ENCODE results near the gene PKD2L2. TPM values are rescaled to one million over a fixed set of nuclear protein-coding genes. Genes with fewer than 3 reads are reported as not detected.
"Not testable (repeated sequence)": the region's sequence is repeated elsewhere in the genome, so short reads cannot be mapped to it uniquely, and the experiment has no call there.

Gene PKD2L2
- total RNA-seq, 4 donors from 2014 or later = not detected

DNA sequence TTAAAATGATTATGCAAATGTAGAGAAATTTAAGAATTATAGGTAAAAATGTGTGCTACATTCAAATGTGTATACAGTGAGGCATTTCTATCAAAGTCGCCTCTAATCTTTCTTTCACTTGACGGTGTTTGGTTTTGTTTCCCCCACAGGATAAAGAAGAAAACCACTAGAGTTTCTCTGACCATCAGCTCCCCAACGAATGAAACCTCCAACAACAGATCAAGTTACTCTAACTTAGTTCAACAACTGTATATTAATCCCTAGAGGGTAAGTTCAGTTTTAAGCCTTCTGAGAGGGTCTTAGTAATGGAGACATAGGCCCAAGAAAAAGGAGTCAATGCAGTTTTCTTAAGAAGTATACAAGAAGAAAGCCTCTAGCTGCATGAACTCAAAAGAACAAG is 33.1 kb upstream of the PKD2L2 start:
- H3K4me1 ChIP-seq = no peaks in the 10 kb centered on the region
- H3K27ac ChIP-seq = no peak overlapping the region
- 71 to 78% methylated on average over 3 of the region's 3 CpGs for WGBS, 2 donors
- no peaks in the 10 kb centered on the region for H3K27me3 ChIP-seq
- DNase-seq = no peak
- TF ChIP-seq, protein P1, sequence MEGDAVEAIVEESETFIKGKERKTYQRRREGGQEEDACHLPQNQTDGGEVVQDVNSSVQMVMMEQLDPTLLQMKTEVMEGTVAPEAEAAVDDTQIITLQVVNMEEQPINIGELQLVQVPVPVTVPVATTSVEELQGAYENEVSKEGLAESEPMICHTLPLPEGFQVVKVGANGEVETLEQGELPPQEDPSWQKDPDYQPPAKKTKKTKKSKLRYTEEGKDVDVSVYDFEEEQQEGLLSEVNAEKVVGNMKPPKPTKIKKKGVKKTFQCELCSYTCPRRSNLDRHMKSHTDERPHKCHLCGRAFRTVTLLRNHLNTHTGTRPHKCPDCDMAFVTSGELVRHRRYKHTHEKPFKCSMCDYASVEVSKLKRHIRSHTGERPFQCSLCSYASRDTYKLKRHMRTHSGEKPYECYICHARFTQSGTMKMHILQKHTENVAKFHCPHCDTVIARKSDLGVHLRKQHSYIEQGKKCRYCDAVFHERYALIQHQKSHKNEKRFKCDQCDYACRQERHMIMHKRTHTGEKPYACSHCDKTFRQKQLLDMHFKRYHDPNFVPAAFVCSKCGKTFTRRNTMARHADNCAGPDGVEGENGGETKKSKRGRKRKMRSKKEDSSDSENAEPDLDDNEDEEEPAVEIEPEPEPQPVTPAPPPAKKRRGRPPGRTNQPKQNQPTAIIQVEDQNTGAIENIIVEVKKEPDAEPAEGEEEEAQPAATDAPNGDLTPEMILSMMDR (IDR thresholded peaks at IDR 0.05) = no peak
- no peak for TF ChIP-seq POLR2A (IDR thresholded peaks at IDR 0.05)
- no peaks in the 10 kb centered on the region for H3K36me3 ChIP-seq
- H3K9me3 ChIP-seq = no peaks in the 10 kb centered on the region
- intact Hi-C loops (cut with DNase I) = no loop called here
- H3K4me3 ChIP-seq (replicated peaks in 1 of 3) = no peak overlapping the region

DNA sequence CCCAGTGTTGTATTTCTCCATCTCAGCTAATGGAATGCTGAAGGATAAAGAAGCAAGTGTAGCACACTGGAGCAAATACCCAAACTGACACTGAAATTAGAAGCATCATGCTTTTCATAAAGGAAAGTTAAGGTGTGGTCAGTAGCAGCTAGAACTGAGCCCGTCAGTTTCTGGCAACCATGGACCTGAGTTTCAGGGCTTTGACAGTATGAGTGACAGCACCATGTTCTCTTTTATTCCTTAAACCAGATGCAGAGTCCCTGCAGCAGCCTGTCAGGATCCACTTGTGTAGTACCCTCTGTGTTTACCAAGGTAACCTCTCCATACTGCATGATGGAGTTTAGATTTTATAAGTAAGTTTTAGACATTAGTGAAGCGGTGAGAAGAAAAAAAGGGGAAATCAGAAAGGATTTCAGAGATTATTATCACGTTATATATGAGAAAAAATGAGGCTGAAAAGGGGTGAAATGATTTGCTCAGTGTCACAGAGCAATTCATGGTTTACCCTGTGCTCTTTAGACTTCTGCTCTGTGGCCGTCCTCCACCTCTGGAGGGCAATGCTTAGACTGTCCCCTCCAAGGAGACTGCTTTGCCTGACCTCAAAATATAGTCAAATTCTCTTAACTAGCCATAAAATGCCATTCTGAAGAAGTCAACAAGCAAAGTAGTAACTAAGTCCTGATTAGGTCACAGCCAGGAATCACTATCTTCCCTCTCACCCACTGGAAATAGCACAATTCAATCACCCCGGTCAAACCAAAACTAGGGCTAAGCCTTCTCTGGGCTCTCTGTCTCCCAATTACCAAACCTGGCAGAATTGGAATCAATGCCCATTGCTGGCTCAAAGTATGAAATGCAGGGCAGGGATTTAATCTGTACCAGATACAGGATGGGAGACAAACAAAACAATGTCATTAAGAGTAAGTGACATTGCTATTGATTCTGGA is 32.1 kb upstream of the PKD2L2 start:
- DNase-seq = no peak
- H3K36me3 ChIP-seq = no peaks in the 10 kb centered on the region
- no peaks in the 10 kb centered on the region for H3K27me3 ChIP-seq
- intact Hi-C loops (cut with DNase I) = no loop called here
- H3K9me3 ChIP-seq = no peaks in the 10 kb centered on the region
- no peak overlapping the region for H3K27ac ChIP-seq
- 90 to 92% methylated on average over 5 of the region's 5 CpGs for WGBS, 2 donors
- TF ChIP-seq, protein P1 (IDR thresholded peaks at IDR 0.05) = no peak
- no peak for TF ChIP-seq POLR2A (IDR thresholded peaks at IDR 0.05)
- no peaks in the 10 kb centered on the region for H3K4me1 ChIP-seq
- no peak overlapping the region for H3K4me3 ChIP-seq (replicated peaks in 1 of 3)

DNA sequence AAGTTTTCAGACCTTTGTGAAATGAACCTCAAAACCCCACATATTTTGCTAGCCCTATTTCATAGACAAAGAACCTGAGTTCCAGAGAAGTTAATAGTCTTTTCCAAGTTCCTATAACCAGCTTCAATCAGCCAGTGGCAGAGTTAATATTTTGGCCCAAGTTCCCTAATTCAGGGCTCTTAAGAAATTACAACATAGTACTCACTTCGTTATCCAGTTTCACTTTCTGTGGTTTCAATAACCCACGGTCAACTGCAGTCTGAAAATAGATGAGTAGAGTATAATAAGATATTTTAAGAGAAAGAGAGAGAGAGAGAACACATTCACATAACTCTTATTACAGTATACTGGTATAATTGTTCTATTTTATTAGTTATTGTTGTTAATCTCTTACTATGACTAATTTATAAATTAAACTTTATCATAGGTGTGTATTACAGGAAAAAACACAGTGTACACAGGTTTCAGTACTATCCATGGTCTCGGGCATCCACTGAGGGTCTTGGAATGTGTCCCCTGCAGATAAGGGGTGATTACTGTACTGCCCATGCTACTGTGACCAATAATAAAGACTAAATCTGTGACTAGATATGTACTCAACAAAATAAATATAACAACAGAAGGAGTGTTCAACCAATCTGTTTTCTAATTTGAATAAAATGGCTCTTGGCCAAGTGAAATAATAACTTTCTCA is 30.9 kb upstream of the PKD2L2 start:
- peak overlapping the region in 1 of 3 donors; percentile 11 for H3K27ac ChIP-seq

DNA sequence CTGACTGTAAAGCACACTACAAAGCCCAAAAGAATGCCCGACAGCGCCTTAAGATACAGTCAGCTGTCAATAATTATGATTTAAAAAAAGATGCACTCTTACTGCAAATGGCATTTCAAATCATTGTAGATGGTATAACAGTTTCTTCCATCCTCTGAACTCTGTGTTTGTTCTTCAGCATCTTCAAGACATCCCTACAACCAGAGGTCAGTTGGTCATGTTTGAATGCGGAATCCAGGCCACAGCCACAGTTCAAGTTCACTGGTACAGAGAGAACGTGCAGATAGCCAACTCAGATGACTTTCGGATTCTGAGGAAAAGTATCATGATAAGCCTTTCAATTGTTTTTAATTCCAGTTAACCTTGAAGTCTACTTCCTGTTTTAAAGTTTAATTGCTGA is 30.3 kb upstream of the PKD2L2 start:
- 85 to 86% methylated on average over 5 of the region's 5 CpGs for WGBS, 2 donors
- DNase-seq = no peak
- Histone ChIP-seq H3K9me3 (no peaks in the 10 kb centered on the region), H3K4me1 (no peaks in the 10 kb centered on the region), H3K27ac (no peak overlapping the region), H3K36me3 (no peaks in the 10 kb centered on the region), H3K4me3 (replicated peaks in 1 of 3) (no peak overlapping the region), H3K27me3 (no peaks in the 10 kb centered on the region)
- intact Hi-C loops (cut with DNase I) = no loop called here
- TF ChIP-seq, protein P1 (IDR thresholded peaks at IDR 0.05) = no peak
- TF ChIP-seq POLR2A (IDR thresholded peaks at IDR 0.05) = no peak

More for the DNA sequence above, 30.9 kb upstream of the PKD2L2 start:
- Histone ChIP-seq H3K4me3 (replicated peaks in 1 of 3) (no peak overlapping the region), H3K27me3 (no peaks in the 10 kb centered on the region), H3K36me3 (no peaks in the 10 kb centered on the region), H3K9me3 (no peaks in the 10 kb centered on the region), H3K4me1 (no peaks in the 10 kb centered on the region)
- TF ChIP-seq, protein P1 (IDR thresholded peaks at IDR 0.05) = no peak
- no peak for TF ChIP-seq POLR2A (IDR thresholded peaks at IDR 0.05)
- no peak for DNase-seq
- intact Hi-C loops (cut with DNase I) = no loop called here
- 28 to 30% methylated on average over 3 of the region's 3 CpGs for WGBS, 2 donors

DNA sequence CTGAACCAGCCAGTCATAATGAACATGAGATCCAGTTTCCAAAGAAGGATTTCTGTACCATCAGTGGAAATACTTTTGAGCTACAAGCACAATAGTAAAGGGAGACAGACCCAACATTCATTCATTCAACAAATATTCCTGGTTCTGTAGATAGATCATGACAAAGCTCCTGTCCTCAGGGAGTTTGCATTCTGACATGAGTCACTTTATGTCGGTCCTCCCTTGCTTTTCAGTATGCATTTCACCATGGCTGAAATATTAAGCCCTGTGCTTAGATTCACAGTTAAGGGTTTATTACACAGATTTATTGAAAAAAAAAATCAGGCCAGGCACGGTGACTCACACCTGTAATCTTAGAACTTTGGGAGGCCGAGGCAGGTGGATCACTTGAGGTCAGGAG is 27.0 kb upstream of the PKD2L2 start:
- Histone ChIP-seq H3K4me3 (replicated peaks in 1 of 3) (no peak overlapping the region), H3K4me1 (no peaks in the 10 kb centered on the region), H3K27me3 (no peaks in the 10 kb centered on the region), H3K27ac (no peak overlapping the region), H3K9me3 (no peaks in the 10 kb centered on the region), H3K36me3 (no peaks in the 10 kb centered on the region)
- no peak for DNase-seq
- no peak for TF ChIP-seq POLR2A (IDR thresholded peaks at IDR 0.05)
- TF ChIP-seq, protein P1 (IDR thresholded peaks at IDR 0.05) = no peak
- intact Hi-C loops (cut with DNase I) = no loop called here
- 94 to 95% methylated on average over 3 of the region's 3 CpGs for WGBS, 2 donors

DNA sequence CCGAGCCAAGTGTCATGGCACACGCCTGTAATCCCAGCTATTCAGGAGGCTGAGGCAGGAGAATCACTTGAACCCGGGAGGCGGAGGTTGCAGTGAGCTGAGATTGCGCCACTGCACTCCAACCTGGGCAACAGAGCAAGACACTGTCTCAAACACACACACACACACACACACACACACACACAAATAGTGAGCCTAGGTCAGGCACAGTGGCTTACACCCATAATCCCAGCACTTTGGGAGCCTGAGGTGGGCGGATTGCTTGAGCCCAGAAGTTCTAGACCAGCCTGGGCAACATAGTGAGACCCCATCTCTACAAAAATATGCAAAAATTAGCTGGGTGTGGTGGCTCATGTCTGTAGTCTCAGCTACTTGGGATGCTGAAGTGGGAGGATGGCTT is 25.6 kb upstream of the PKD2L2 start:
- H3K9me3 ChIP-seq; intact Hi-C loops (cut with DNase I); H3K4me1 ChIP-seq; DNase-seq; H3K27ac ChIP-seq; H3K27me3 ChIP-seq; H3K4me3 ChIP-seq (replicated peaks in 1 of 3); H3K36me3 ChIP-seq: not testable (repeated sequence)
- WGBS, 2 donors = 90 to 93% methylated on average over 6 of the region's 6 CpGs

All from thyroid gland (tissue), 4 donors.